EH (cell line): ENCODE measurements around the gene PCNX2.
"Not testable (repeated sequence)": the region's sequence is repeated elsewhere in the genome, so short reads cannot be mapped to it uniquely, and the experiment has no call there.

Experiments
- DNase-seq: peaks from one replicate; pipeline ENCODE4 v3.0.0-alpha.2; 2015; ENCODE audit warnings: low read depth

PCNX2 gene

GRCh38 chr1:233227930-233228465 lies 67.5 kb downstream of the PCNX2 start:
- no peak for DNase-seq

DNA sequence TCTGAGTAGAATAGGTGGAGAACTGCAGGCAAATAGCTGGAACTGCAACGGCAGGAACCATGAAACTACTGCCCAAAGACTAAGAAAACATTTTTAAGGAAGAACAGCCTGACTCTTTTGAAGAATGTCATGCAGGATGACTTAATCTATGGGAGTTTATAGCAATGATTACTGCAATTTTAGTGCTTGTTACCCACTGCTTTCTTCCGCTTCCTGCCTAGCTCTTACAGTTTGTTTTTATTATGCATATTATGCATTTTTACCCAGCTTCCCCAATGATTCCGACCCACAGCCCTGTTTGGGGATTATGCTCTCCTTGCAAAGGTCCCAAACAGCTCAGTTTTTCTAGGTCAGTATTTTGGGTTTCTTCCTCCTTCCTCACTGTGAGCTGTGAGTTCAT lies 71.2 kb downstream of the PCNX2 start:
- DNase-seq, result peak; percentile 73

GRCh38 chr1:233217832-233218231 lies 77.7 kb downstream of the PCNX2 start:
- no peak for DNase-seq

DNA sequence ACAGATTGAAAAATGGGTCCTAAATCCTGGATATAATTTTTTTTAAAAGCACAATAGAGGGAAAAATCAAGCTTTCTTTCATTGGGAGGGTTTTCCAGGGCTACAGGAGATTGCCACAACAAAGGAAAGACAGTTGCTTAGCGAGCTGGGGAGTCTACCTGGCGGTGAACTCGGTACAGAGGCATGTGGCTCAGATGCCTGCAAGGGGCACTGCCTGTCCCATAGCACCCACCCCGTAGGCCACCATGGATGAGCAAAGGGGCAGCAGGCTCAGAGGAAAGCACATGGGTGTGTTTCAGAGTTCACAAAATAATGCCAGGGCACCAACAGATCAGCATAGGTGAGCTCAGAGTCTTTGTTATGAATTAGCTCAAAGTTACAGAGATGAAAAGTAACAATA lies 79.5 kb downstream of the PCNX2 start:
- no peak for DNase-seq

DNA sequence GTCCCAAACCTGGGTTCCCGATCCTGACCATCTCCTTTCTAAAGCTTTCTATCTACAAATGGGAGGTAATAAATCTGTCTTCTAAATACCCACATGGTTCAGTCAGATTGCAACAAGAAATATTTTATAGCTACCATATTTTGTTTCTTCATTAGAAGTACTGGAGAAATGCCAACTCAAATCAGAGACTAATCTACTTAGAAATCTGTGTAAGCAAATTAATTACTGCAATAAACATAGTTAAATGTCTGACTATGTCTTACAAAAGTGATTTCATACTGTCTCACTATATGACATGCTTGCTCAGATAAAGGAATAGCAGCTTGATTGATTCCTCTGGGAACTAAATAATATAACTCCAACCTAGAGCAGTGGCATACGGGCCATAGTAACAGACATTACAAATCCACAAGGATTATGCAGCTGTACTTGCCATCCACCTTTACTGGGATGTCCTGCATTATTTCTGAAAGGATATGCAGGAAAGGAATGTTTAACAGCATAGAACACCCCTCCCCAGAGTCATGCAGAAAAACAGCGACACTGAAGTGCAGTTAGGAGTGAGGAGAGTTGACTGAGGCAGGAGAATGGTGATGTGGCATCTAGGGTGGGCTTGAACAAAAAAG lies 80.3 kb downstream of the PCNX2 start:
- DNase-seq, result no peak

DNA sequence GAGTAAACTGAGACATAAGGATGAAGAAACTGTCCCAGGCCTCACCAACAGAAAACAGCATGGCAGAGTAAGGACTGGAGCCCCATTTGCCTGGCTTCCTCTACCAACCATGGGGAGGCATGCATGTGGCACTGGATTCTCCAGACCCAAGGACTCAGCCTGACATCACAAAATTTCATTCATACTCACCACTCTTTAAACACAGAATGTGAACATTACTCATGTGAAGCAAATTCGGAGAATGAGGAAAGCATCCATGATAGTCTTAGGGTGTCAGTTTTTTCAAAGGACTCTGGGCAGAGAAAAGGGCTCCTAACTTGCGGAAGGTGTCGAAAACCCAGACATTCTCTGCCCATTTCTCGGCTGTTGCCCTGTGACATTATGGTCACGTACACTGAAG lies 83.9 kb downstream of the PCNX2 start:
- DNase-seq, result peak; percentile 28

GRCh38 chr1:233211106-233211505 lies 84.4 kb downstream of the PCNX2 start:
- DNase-seq, result no peak

DNA sequence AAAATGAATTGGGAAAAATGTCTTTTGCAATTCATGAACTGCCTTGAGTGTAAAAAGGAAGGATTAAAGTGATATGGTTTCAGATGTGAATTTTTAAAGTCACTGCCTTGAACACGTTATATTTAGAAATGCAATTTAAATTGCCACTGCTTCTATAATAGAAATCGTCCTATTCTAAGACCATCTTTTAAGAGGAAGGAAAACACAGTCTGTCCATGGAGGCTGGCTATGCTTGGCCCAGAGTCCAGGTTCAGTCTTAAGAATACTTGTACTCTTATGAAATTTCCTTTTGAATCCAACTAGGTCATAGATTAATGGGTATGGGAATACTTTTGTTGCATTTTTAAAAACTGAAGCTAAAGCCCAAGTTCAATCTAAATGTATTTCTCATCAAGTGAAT lies 86.0 kb downstream of the PCNX2 start:
- no peak for DNase-seq

DNA sequence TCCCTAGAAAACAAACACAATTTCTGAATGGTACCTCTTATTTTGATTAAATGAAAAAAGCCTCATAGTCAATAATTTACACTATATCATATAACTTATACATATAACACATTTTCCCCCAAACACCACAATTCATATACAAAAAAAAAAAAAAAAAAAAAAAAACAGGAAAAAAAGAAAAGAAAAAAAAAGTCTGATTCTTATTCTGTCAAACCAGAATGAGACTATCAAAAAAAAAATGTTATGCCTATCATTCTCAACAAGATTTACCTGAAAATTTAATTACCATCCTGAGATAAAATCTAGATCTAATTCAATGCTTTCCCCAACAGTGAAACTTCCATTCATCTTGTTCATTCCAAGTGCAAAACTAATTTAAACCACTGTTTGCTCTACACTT lies 86.8 kb downstream of the PCNX2 start:
- DNase-seq, result no peak

GRCh38 chr1:233197940-233198339 lies 97.6 kb downstream of the PCNX2 start:
- DNase-seq, result no peak

- no peak for DNase-seq
Observed at GRCh38 chr1:233193741-233194140, 101.8 kb downstream of the PCNX2 start.

DNA sequence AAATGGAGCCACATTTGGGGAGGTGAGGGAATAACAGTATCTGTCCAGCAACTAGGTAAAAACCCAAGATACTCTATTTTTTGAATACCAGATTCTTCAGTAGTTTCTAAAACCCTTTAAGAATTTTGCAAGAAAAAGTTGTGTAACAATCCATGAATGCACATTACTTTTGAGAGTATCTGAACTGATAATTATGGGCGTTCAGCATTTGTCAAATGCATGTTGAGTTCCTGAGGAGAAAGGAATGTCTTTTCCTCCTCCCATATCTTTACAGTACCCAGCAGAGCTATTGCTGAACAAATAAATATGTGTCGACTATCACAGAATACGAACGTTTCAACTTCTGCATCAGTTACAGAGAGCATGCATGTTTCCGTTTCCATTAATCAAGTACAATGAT lies 104.5 kb downstream of the PCNX2 start:
- no peak for DNase-seq

DNA sequence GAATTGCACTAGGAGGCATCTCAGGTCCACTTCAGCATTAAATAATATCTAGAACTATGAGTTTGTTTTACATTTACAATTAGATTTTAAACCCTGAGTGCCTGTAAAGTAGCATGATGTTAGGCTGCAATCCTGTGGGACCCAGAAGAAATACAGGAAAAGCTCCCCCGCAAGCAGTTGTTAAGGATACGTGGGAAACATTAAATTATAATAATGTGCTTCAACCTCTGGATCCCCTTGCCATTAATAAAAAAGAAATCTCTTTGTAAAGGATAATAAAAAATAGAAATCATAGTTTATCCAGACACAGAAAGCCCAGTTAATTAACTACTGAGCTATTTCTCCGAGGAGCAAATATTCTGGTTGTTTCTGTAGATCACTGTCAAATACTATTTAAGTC lies 106.0 kb downstream of the PCNX2 start:
- DNase-seq, result no peak

GRCh38 chr1:233188061-233188460 lies 107.5 kb downstream of the PCNX2 start:
- DNase-seq, result no peak

GRCh38 chr1:233183226-233184020 lies 112.1 kb downstream of the PCNX2 start:
- DNase-seq, result peak; percentile 34

- DNase-seq, result no peak
Observed at GRCh38 chr1:233182587-233182986, 112.9 kb downstream of the PCNX2 start.

DNA sequence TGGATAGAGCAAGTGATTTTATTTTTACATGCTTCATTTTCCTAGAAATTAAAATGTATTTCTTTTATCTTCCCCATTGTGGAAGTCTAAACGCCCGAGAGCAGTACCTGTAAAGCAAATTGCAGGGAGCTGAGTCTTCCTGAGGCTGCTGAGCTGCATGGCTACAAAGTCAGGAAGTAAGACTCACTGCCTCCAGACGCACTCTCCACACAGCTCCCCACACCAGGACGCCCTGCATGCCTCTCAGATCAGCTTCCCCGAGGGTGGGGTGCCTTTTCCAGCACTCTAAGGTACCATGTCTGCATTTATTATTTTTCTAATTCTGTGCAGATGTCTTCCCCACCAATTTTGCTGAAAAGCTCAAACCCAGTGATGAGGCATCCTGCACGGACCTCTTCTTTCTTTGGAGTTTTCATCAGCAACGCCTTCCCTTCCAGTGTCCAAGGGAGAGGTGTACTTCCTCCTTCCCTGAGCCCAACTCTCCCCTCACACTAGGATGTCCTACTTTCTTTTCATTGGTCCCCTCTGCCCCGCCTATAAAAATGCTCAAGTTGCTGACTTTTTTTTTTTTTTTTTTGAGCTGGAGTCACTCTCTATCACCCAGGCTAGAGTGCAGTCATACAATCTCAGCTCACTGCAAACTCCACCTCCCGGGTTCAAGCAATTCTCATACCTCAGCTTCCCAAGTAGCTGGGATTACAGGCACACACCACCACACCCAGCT lies 114.7 kb downstream of the PCNX2 start:
- no peak for DNase-seq

DNA sequence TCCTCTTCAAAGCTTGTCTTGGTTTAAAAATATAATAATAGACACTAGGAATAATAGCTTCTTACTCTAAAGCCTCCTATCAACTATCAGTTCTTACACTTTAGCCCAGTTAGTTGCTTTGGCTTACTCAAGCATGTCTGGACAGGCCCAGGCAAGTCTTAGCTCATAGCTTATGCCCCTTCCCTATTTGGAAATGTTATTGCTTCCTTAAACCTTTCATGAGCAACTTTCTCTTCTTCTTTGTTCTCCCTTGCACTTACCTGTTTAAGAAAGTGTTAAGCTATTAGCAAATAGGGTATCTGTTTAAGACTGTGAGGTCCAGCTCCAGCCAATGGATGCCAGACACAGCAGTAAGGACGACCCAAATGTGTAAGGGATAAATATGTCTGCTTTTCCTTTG lies 115.9 kb downstream of the PCNX2 start:
- not testable (repeated sequence) for DNase-seq

- DNase-seq, result peak; percentile 46
Observed at GRCh38 chr1:233172201-233172600, 123.3 kb downstream of the PCNX2 start.

DNA sequence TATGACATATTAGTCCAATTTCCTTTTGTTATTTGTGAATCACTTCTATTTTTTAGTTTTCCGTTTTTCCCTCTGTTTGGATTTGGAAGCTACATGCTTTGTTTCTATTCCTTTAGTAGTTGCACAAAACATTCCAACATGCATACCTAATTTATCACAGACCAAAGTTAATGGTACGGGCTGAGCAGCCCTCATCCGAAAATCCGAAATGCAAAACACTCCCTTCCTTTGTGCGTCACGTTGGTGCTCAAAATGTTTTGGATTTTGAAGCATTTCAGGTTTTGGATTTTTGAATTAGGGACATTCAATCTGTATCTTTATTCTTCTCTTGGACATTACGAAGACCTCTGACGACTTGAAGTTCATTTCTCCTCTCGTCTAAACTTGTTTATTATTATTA lies 124.8 kb downstream of the PCNX2 start:
- DNase-seq, result no peak

DNA sequence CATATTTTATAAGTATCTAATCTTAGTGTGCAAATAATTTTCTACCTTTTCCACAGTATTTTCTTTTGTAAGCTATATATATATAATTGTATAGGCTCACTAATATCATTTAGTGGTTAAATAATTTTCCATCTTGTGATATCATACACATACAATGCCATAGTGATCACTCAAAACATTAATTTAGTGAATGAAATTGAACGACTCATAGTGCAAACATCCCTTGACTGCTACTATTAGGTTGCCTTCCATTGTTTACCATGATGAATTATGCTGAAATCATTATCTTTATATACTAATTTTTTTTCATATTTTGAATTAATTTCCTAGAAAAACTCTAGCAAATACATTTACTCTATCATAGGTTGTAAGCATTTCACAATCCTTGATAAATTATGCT lies 127.1 kb downstream of the PCNX2 start:
- peak; percentile 3 for DNase-seq

DNA sequence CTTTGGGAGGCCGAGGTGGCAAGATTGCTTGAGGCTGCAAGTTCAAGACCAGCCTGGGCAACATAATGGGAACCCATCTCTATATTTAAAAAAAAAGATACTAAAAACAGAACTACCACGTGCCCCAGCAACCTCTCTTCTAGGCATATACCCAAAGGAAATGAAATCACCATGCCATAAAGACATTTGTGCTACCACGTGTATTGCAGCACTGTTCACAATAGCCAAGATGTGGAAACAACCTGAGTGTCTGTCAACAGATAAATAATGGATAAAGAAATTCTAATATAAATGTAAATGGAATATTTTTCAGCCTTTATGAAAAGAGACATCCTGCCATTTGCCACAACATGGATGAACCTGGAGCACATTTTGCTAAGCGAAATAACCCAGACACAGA lies 128.6 kb downstream of the PCNX2 start:
- no peak for DNase-seq

DNA sequence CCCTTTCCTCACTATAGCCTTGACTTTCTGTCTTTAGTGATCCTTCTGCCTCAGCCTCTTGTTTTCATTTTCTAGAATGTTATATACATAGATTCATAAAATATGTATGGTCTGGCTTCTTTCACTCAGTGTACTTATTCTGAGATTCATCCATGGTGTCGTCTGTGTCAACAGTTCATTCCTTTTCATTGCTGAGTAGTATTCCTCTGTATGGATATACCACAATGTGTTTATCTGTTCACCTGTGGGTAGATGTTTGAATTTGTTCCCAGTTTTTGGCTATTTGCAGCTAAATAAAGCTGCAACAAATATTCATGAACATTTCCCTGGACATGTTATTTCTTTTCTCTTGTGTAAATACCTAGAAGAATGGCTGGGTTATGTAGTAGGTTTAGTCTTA lies 131.8 kb downstream of the PCNX2 start:
- no peak for DNase-seq
